Transverse colon (tissue), 4 donors: ENCODE measurements around the gene NANOGP8.

Experiments used
- POLR2A ChIP-seq: fragments of 450-650 bp; IDR thresholded peaks from one replicate; pipeline ENCODE4 v1.6.1; 2016; ENCODE audit warnings: antibody characterized with exemption, mild to moderate bottlenecking, moderate library complexity
- POLR2AphosphoS5 ChIP-seq, 3 donors: sonication (generic); formaldehyde crosslinking; IDR thresholded peaks; one replicate each; pipeline ENCODE4 v1.6.1; 2016; ENCODE audit warnings: antibody characterized with exemption in 3 of 3
- TF ChIP-seq, protein P1 (sequence below), 5 experiments: fragments of 200-600 bp in 3 of 5; fragments of 450-650 bp in 2 of 5; sonication (generic) in 3 of 5; IDR thresholded peaks; 1 replicate in 2 of 5; 2 replicates in 3 of 5; pipeline ENCODE4 v1.5.1; 2016 to 2017; ENCODE audit warnings: antibody characterized with exemption in 5 of 5, inconsistent platforms in 3 of 5, mild to moderate bottlenecking in 2 of 5, moderate library complexity in 1 of 5

DNA sequence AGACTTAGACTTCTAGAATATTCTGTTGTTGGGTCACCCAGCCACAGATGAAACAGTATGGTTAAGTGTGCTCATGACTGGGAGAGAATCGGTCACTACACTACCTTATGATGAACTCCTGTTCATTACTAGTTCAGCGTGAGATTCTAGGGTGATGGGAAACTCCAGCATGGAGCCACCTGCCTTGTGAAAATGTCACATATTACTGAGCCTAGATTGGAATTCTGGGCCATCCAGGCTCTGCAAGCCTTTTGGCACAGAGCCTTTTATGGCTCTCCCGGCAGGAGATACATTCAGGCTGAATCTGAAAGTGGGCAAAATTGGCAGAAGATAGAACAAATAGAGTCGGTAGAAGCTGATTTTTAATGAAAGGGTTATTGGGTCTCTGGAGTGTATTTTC, 19.0 kb downstream of the NANOGP8 start:
- TF ChIP-seq, protein P1, sequence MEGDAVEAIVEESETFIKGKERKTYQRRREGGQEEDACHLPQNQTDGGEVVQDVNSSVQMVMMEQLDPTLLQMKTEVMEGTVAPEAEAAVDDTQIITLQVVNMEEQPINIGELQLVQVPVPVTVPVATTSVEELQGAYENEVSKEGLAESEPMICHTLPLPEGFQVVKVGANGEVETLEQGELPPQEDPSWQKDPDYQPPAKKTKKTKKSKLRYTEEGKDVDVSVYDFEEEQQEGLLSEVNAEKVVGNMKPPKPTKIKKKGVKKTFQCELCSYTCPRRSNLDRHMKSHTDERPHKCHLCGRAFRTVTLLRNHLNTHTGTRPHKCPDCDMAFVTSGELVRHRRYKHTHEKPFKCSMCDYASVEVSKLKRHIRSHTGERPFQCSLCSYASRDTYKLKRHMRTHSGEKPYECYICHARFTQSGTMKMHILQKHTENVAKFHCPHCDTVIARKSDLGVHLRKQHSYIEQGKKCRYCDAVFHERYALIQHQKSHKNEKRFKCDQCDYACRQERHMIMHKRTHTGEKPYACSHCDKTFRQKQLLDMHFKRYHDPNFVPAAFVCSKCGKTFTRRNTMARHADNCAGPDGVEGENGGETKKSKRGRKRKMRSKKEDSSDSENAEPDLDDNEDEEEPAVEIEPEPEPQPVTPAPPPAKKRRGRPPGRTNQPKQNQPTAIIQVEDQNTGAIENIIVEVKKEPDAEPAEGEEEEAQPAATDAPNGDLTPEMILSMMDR (IDR thresholded peaks at IDR 0.05) = no peak
- TF ChIP-seq POLR2AphosphoS5 (IDR thresholded peaks at IDR 0.05) (no peak), POLR2A (no peak)
